Astrocyte of the cerebellum (primary cell): ENCODE results near the gene MAMLD1.

Source experiments
- DNase-seq: peaks from one replicate; pipeline ENCODE4 v3.0.0-alpha.2; 2011; ENCODE audit warnings: low read depth
- H3K4me3 ChIP-seq: 2 replicates; pipeline ENCODE4 v1.5.1; 2011; ENCODE audit warnings: mild to moderate bottlenecking, low read depth, low read length, moderate library complexity
- in situ Hi-C: cut with HindIII; loops from 2 replicates; pipeline ENCODE4 v1.10.0; 2017; ENCODE audit warnings: low sequenced_read_pairs
- TF ChIP-seq, protein P1 (sequence below): IDR thresholded peaks from 2 replicates; pipeline ENCODE4 v1.5.1; 2012; ENCODE audit warnings: low read length, low read depth, moderate library complexity, mild to moderate bottlenecking; ENCODE audit errors: missing control alignments

Gene MAMLD1

DNA sequence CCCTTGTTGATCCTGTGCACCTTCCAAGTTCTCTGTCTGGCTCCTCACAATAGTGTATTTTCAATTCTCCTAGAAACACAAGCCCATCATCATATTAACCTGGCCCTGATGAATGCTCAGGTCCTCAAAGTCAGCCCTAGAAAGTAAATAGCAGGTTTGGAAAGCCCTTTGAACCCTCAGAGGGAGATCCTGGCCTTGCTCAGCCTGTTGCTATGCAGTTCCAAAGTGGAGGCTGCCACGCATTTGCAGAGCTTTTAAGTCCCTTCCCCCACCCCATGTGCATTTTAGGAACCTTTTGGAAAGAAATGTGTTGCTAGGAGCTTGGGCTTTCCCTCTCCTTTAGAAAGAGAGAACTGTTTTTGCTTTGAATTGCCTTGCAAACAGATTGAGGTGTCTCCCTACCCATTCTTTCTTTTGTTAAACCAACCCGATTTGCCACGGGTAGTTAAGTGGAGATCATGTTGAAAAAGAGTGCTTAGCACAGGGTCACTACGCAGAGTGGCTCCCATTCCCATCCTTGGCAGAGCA lies 12.2 kb downstream of the MAMLD1 start:
- DNase-seq, result no peak

DNA sequence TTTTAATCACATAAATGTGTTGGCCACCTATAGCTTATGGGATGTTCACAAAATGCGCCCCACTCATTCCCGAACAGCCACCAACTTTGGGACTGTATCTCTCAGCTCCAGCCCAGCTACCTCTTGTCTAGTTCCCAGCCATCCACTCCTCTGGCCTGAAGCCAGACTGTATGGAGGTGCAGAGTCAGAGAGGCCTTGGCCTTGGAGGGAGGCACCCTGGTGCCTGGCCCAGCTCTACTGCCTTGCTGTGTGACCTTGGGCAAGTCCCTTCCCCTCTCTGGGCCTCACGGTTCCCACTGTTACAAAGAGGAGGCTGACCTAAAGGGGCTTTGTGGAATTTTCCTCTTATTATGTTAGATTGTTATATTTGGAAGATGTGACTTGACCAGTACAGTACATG lies 13.9 kb downstream of the MAMLD1 start:
- in situ Hi-C loops, result no loop called here
- TF ChIP-seq, protein P1, sequence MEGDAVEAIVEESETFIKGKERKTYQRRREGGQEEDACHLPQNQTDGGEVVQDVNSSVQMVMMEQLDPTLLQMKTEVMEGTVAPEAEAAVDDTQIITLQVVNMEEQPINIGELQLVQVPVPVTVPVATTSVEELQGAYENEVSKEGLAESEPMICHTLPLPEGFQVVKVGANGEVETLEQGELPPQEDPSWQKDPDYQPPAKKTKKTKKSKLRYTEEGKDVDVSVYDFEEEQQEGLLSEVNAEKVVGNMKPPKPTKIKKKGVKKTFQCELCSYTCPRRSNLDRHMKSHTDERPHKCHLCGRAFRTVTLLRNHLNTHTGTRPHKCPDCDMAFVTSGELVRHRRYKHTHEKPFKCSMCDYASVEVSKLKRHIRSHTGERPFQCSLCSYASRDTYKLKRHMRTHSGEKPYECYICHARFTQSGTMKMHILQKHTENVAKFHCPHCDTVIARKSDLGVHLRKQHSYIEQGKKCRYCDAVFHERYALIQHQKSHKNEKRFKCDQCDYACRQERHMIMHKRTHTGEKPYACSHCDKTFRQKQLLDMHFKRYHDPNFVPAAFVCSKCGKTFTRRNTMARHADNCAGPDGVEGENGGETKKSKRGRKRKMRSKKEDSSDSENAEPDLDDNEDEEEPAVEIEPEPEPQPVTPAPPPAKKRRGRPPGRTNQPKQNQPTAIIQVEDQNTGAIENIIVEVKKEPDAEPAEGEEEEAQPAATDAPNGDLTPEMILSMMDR, result no peak
- DNase-seq, result no peak
- no peak overlapping the region for H3K4me3 ChIP-seq

More for the DNA sequence above, 12.2 kb downstream of the MAMLD1 start:
- in situ Hi-C loops, result no loop called here
- H3K4me3 ChIP-seq, result no peak overlapping the region
- TF ChIP-seq, protein P1, result no peak

DNA sequence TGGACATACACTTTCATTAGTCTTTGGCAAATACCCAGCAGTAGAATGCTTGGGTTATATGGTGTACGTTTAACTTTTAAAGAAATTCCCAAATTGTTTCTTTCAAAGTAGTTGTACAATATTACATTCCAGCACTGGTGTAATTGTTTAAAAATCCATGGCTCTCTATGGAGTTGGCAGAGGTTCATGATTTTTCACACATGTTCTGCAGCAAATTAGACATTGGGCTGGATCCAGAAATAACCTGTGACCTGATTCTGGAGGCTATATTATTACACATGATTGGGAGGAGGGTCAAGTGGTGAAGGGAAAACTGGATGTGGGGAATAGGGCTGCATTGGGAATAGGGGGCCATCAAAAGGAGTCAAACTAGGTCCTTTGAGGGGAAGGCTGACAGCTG lies 41.9 kb downstream of the MAMLD1 start:
- in situ Hi-C loops, result no loop called here
- H3K4me3 ChIP-seq, result no peak overlapping the region
- TF ChIP-seq, protein P1, result no peak
- peak; percentile 29 for DNase-seq

DNA sequence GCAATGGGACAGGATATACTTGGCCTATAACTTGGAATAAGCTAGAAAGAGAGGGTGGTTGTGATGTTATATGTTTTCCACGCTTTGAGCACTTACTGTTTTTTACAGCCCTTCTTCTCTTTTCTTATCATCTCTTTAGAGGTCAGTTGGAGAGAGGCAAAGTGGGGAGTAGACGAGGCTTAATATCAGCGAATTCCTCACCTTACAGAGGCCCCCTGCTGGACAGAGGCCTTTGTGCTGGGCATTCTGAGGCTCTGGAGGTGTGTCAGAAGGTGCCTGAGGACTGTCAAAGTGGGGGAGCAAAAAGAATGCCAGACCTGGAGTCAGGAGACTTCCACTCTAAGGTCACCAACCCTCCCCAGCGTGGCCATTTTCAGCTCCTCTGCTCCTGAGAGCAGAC lies 42.5 kb downstream of the MAMLD1 start:
- H3K4me3 ChIP-seq, result no peak overlapping the region
- TF ChIP-seq, protein P1, result peak; percentile 3
- DNase-seq, result no peak
- in situ Hi-C loops, result no loop called here

DNA sequence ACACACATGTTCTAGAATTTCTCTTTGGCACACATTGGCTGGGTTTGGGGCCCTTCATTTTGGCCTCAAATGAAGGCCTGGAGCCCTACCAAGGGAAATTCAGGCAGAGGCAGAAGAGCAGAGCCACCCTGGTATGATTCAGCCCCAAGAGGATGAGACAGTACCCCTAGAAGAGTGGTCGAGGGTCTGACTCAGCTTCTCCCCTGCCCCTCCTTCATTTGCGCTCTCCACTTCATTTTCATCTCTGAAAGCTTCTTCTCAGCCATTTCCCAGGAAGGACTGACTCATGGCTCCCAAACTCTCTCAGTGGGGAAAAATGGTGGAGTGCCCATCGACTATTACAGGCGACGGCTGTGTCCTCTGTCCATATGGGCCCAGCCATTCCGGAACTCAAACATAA lies 43.5 kb downstream of the MAMLD1 start:
- DNase-seq, result no peak
- TF ChIP-seq, protein P1, result no peak
- in situ Hi-C loops, result no loop called here
- H3K4me3 ChIP-seq, result no peak overlapping the region

DNA sequence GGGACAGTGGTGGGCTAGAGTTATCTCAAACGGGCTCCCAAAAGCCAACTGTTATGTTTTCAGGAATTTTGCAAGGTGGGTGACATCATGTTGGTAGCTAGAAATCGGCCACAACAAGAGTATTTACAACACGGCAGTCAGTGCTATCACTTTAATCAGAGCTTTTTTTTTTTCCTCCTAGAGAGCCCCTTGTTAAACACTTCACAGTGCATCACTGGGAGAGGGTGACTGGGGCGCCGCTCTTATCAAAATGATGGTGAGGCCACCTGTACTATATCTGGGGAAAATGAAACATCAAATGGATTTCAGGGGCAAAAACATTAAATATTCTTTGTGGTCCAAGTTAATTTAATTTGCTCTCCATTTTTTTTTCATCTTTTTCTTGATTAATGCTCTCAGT lies 44.9 kb downstream of the MAMLD1 start:
- TF ChIP-seq, protein P1, result no peak
- in situ Hi-C loops, result no loop called here
- H3K4me3 ChIP-seq, result no peak overlapping the region
- no peak for DNase-seq

DNA sequence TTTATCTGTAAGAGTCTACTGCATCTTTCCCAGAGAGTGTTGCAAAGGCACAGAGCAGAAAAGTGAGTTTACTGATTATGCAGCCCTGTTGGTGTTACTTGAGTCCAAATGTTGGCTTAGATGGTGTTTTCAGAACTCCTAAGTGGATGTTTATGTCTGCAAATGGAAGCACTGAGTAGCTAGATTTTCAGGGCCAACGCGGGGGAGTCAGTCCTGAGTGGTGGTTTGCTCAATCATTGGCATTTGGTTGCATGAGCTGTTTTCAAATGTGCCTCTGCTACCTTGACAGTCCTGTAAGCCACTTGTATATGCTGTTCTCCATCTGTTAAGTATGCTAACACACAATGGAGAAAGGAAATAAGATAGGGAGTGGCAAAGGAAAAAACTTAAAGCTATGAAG lies 45.4 kb downstream of the MAMLD1 start:
- in situ Hi-C loops, result no loop called here
- H3K4me3 ChIP-seq, result no peak overlapping the region
- no peak for DNase-seq
- TF ChIP-seq, protein P1, result no peak
